Spleen (tissue), 7 donors: Measurements from ENCODE around the gene LPP.

Experiments used
- CTCF ChIP-seq, 11 experiments: fragments of 200-600 bp in 7 of 11; fragments of 450-650 bp in 4 of 11; sonication (generic) in 4 of 11; IDR thresholded peaks in 8 of 11; conservative IDR thresholded peaks in 3 of 11; 1 replicate in 7 of 11; 2 replicates in 4 of 11; pipeline versions ENCODE4 v1.4.0 to v1.8.0; 2016 to 2021; ENCODE audit warnings: antibody characterized with exemption in 11 of 11, inconsistent platforms in 4 of 11, mild to moderate bottlenecking in 1 of 11
- POLR2A ChIP-seq, 3 donors: fragments of 450-650 bp; IDR thresholded peaks; one replicate each; pipeline ENCODE4 v1.5.1; 2017; ENCODE audit warnings: antibody characterized with exemption in 3 of 3, mild to moderate bottlenecking in 1 of 3
- donor health status: DM: no; HTN: no; CAD: no; lungs with moderate emphysema.
- donor health status: DM: no; HTN: no; CAD: no.
- donor health status: DM: no; HTN: no; CAD: no.

- TF ChIP-seq POLR2A (IDR thresholded peaks at IDR 0.05) (no peak), CTCF (IDR thresholded peaks at IDR 0.05 in 8 of 11, conservative IDR thresholded peaks at IDR 0.05 in 3 of 11) (no peak)
Measured at GRCh38 chr3:188442430-188442829, 288.5 kb downstream of the LPP start.
